ENCODE data around the gene ZSWIM7. TPM values are rescaled to one million over a fixed set of nuclear protein-coding genes. Genes with fewer than 3 reads are reported as not detected.

The ZSWIM7 gene
- total RNA-seq, 4 donors from 2014 or later: 9.7 to 23.9 (median 16.8) TPM

GRCh38 chr17:15954222-15954621 lies 45.3 kb downstream of the ZSWIM7 start:
- no peak for TF ChIP-seq CTCF (IDR thresholded peaks at IDR 0.05; ENCODE audit: low read depth)

GRCh38 chr17:15952916-15953790 lies 46.4 kb downstream of the ZSWIM7 start:
- no peak for TF ChIP-seq CTCF (IDR thresholded peaks at IDR 0.05; ENCODE audit: low read depth)

GRCh38 chr17:15952048-15952532 lies 47.4 kb downstream of the ZSWIM7 start:
- no peak for TF ChIP-seq CTCF (IDR thresholded peaks at IDR 0.05; ENCODE audit: low read depth)

- TF ChIP-seq CTCF (IDR thresholded peaks at IDR 0.05; ENCODE audit: low read depth): no peak
Observed at GRCh38 chr17:15951368-15952047, 48.0 kb downstream of the ZSWIM7 start.

GRCh38 chr17:15947976-15948752 lies 51.3 kb downstream of the ZSWIM7 start:
- TF ChIP-seq CTCF (IDR thresholded peaks at IDR 0.05; ENCODE audit: low read depth): no peak

GRCh38 chr17:15947271-15947670 lies 52.2 kb downstream of the ZSWIM7 start:
- no peak for TF ChIP-seq CTCF (IDR thresholded peaks at IDR 0.05; ENCODE audit: low read depth)
